WI38 (cell line): ENCODE measurements around the gene BLOC1S1.

Source experiments
- H3K4me3 ChIP-seq: 2 replicates; pipeline ENCODE4 v1.5.1; 2011; ENCODE audit warnings: low read depth, mild to moderate bottlenecking, control low read depth, low read length
- TF ChIP-seq, protein P1 (sequence below): IDR thresholded peaks from 2 replicates; pipeline ENCODE4 v1.5.1; 2012; ENCODE audit warnings: low read depth, mild to moderate bottlenecking, control low read depth, low read length

Gene BLOC1S1

DNA sequence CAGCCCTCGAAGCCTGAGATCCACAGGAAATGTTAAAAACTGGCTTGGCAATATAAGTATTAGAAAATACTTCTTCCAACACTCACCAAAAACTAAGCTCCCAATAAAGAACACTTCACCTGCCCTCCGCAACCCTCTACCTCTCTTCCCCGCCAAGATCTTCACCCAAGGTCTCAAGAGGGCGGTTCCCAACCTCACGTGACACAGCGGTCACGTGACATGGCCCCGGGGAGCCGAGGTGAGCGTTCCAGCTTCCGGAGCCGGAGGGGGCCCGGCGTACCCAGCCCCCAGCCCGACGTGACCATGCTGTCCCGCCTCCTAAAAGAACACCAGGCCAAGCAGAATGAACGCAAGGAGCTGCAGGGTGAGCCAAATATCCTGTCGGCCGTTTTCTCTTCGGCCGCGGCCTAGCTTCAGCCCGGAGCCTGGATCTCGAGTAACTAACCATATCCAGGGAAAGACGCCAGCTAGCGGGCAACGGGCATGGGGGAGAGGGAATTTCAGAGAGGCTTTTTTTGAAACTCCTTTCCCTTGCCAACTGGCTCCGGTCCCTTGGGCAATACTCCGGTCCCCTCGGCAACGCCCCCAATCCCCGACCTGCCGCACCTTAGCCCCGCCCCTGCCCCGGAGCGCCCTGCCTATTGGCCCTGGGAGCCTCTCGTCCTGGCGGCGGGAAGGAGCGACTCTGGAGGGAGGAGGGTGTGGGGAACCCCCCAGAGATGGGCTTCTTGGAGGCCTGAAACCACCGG lies at the start of gene BLOC1S1:
BLOC1S1 (plus strand) TSS at position 214 of the 749 bp plus-strand sequence; CDS start at position 220, 6 bp downstream.
- TF ChIP-seq, protein P1, sequence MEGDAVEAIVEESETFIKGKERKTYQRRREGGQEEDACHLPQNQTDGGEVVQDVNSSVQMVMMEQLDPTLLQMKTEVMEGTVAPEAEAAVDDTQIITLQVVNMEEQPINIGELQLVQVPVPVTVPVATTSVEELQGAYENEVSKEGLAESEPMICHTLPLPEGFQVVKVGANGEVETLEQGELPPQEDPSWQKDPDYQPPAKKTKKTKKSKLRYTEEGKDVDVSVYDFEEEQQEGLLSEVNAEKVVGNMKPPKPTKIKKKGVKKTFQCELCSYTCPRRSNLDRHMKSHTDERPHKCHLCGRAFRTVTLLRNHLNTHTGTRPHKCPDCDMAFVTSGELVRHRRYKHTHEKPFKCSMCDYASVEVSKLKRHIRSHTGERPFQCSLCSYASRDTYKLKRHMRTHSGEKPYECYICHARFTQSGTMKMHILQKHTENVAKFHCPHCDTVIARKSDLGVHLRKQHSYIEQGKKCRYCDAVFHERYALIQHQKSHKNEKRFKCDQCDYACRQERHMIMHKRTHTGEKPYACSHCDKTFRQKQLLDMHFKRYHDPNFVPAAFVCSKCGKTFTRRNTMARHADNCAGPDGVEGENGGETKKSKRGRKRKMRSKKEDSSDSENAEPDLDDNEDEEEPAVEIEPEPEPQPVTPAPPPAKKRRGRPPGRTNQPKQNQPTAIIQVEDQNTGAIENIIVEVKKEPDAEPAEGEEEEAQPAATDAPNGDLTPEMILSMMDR: no peak
- H3K4me3 ChIP-seq: peak within 1 kb of the TSS; percentile 75

DNA sequence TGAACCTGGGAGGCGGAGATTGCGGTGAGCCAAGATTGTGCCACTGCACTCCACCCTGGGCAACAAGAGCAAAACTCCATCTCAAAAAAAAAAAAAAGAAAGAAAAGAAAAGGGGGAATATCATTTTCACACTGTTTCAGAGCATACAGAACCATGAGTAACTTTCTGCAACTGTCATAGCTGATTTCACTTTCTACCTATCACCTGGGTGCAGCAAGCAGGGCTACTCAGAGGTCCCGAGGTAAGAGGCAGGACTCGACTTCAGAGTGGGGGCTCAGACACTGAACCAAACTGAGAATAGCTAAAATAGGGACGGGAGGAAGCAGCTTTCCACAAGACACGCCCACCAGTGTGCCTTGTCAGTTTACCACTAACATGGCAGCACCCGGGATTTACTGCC lies 49.3 kb upstream of the BLOC1S1 start:
- H3K4me3 ChIP-seq: no peak overlapping the region
- TF ChIP-seq, protein P1: no peak

DNA sequence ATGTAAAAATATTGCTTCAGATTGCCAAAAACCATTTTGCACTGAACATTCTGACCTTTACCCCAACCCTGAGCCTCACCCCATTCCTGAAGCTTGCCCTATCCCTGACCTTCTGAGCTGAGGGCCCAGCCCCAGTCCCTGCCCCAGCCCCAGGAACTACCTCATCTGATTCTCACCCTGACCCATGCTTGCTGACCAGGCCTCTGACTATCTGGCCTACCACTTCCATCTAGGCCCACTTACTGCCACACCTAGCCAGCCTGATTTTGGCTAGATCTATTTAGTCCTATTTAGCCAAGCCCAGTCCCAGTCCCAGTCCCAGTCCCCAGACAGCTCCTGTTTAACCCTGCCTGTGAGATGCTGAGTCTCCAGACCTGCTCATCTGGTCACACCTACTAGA lies 45.6 kb upstream of the BLOC1S1 start:
- TF ChIP-seq, protein P1: no peak
- H3K4me3 ChIP-seq: no peak overlapping the region

DNA sequence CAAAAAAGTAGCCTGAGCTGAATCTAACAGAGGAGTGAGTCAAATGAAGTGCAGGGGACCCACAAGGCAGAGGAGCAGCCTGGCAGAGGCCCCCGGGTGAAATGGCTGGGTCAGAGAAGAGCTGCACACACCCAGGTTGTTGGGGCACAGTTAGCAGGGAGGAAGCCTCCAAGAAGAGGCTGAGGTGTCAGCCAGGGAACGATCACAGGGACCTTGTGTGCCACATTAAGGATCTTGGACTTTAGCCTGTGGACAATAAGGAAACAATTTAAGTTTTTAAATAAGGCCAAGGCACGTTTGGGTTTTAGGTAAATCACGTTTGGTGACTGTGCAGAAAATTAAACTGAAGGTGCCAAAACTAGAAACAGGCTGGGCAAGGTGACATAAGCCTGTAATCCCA lies 44.1 kb upstream of the BLOC1S1 start:
- no peak overlapping the region for H3K4me3 ChIP-seq
- TF ChIP-seq, protein P1: no peak

DNA sequence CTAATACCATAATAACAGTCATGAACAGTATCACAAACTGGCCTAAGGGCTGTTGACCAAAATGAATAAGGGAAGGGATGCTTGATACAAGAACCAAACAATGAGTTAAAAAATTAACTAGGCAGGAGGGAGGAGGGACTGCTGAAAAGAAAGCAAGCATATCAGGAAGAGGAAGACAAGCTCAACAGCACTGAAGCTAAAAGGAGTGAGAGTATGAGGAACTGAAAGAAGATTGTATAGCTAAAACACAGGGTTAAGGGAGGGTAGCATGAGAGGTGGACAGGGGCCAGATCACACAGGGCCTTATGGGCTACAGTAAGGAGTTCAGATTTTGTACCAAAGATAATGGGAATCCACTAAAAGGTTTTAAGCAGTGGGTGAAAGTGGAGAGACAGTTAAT lies 42.2 kb upstream of the BLOC1S1 start:
- H3K4me3 ChIP-seq: no peak overlapping the region
- TF ChIP-seq, protein P1: no peak

DNA sequence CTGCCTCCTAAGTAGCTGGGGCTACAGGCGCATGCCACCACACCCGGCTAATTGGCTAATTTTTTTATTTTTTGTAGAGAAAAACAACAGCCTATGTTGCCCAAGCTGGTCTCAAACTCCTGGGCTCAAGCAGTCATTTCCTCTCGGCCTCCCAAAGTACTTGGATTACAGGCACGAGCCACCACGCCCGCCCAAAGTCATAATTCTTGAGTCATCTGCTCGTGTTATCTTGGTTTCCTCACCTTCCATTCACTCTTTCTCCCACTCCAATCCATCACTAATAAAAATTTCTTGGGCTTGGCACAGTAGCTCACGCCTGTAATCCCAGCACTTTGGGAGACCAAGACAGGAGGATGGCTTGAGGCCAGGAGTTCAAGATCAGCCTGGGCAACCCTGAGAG lies 40.2 kb upstream of the BLOC1S1 start:
- TF ChIP-seq, protein P1: no peak
- H3K4me3 ChIP-seq: no peak overlapping the region

DNA sequence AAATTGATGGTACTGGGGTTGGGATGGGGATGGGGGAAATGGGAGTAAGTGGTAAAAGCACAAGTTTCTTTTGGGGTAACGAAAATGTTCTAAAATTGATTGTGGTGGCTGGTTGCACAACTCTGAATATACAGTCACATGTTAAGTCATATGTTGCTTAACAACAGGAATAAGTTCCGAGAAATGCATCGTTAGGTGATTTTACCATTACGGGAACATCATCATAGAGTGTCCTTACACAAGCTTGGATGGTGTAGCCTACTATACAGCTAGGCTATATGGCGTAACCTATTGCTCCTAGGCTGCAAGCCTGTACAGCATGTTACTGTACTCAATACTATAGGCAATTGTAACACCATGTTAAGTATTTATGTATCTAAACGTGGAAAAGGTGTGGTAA lies 39.1 kb upstream of the BLOC1S1 start:
- no peak overlapping the region for H3K4me3 ChIP-seq
- TF ChIP-seq, protein P1: no peak
